HEK293 (cell line): ENCODE data around the gene FAM181A.

Source experiments
- BCL6B ChIP-seq: fragments of 450-650 bp; formaldehyde crosslinking; IDR thresholded peaks from 2 replicates; pipeline ENCODE4 v1.5.1; 2017; ENCODE audit warnings: missing biosample characterization, missing genetic modification characterization
- CTCF ChIP-seq: fragments of 450-650 bp; formaldehyde crosslinking; IDR thresholded peaks from 2 replicates; pipeline ENCODE4 v1.5.1; 2016; ENCODE audit warnings: missing biosample characterization, missing genetic modification characterization
- REST ChIP-seq: fragments of 450-650 bp; formaldehyde crosslinking; IDR thresholded peaks from 2 replicates; pipeline ENCODE4 v1.5.1; 2016; ENCODE audit warnings: missing biosample characterization, missing genetic modification characterization
- SP2 ChIP-seq: fragments of 450-650 bp; formaldehyde crosslinking; IDR thresholded peaks from 2 replicates; pipeline ENCODE4 v1.5.1; 2016; ENCODE audit warnings: missing biosample characterization, missing genetic modification characterization
- ZBTB26 ChIP-seq: fragments of 450-650 bp; formaldehyde crosslinking; optimal IDR thresholded peaks from 2 replicates; pipeline ENCODE3; 2016; ENCODE audit warnings: missing biosample characterization, mild to moderate bottlenecking, missing genetic modification characterization
- ZNF280D ChIP-seq: fragments of 450-650 bp; formaldehyde crosslinking; IDR thresholded peaks from 2 replicates; pipeline ENCODE4 v1.5.1; 2016; ENCODE audit warnings: missing biosample characterization, missing genetic modification characterization
- ZNF473 ChIP-seq: fragments of 450-650 bp; formaldehyde crosslinking; IDR thresholded peaks from 2 replicates; pipeline ENCODE4 v1.5.1; 2017; ENCODE audit warnings: missing biosample characterization, missing genetic modification characterization
- ZNF560 ChIP-seq: fragments of 450-650 bp; formaldehyde crosslinking; IDR thresholded peaks from 2 replicates; pipeline ENCODE4 v1.5.1; 2017; ENCODE audit warnings: missing biosample characterization, missing genetic modification characterization, borderline replicate concordance
- ZNF776 ChIP-seq: fragments of 450-650 bp; formaldehyde crosslinking; IDR thresholded peaks from 2 replicates; pipeline ENCODE4 v1.5.0; 2017; ENCODE audit warnings: missing biosample characterization, missing genetic modification characterization, borderline replicate concordance
- TF ChIP-seq, protein P1 (sequence below): fragments of 450-650 bp; formaldehyde crosslinking; IDR thresholded peaks from 2 replicates; pipeline ENCODE4 v1.5.1; 2016; ENCODE audit warnings: missing biosample characterization, missing genetic modification characterization

GRCh38 chr14:93969082-93969828 lies 42.1 kb downstream of the FAM181A start:
- TF ChIP-seq SP2 (tag by site-specific recombination): no peak
- no peak for TF ChIP-seq ZNF473 (tag by site-specific recombination)
- no peak for TF ChIP-seq ZNF560 (tag by site-specific recombination)
- TF ChIP-seq ZNF776 (tag by site-specific recombination): no peak
- TF ChIP-seq BCL6B (tag by site-specific recombination): no peak
- no peak for TF ChIP-seq ZBTB26
- TF ChIP-seq, protein P1, sequence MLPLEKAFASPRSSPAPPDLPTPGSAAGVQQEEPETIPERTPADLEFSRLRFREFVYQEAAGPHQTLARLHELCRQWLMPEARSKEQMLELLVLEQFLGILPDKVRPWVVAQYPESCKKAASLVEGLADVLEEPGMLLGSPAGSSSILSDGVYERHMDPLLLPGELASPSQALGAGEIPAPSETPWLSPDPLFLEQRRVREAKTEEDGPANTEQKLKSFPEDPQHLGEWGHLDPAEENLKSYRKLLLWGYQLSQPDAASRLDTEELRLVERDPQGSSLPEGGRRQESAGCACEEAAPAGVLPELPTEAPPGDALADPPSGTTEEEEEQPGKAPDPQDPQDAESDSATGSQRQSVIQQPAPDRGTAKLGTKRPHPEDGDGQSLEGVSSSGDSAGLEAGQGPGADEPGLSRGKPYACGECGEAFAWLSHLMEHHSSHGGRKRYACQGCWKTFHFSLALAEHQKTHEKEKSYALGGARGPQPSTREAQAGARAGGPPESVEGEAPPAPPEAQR (tag by site-specific recombination): no peak
- TF ChIP-seq REST (tag by site-specific recombination): no peak
- no peak for TF ChIP-seq CTCF (tag by site-specific recombination)
- no peak for TF ChIP-seq ZNF280D (tag by site-specific recombination)
